GM19468 (cell line): ENCODE measurements around the gene LRCH3.

ENCODE experiments used
- ATAC-seq: cut with Tn5 transposase; IDR thresholded peaks from one replicate; pipeline ENCODE4 v1.9.1; 2021; ENCODE audit warnings: mild to moderate bottlenecking, moderate library complexity, moderate number of reproducible peaks; ENCODE audit not compliant: unreplicated experiment; ENCODE audit errors: extremely low read depth

LRCH3 gene

GRCh38 chr3:197830967-197831313 is 39.9 kb downstream of the LRCH3 start:
- no peak for ATAC-seq

- ATAC-seq, result no peak
Observed at GRCh38 chr3:197833930-197834715, 43.1 kb downstream of the LRCH3 start.

- ATAC-seq, result no peak
Observed at GRCh38 chr3:197835509-197835908, 44.5 kb downstream of the LRCH3 start.

GRCh38 chr3:197836244-197836643 is 45.2 kb downstream of the LRCH3 start:
- ATAC-seq, result no peak

GRCh38 chr3:197837282-197837681 is 46.2 kb downstream of the LRCH3 start:
- ATAC-seq, result no peak

GRCh38 chr3:197841789-197842188 is 50.7 kb downstream of the LRCH3 start:
- no peak for ATAC-seq

GRCh38 chr3:197846491-197846890 is 55.4 kb downstream of the LRCH3 start:
- no peak for ATAC-seq

GRCh38 chr3:197847866-197848401 is 56.9 kb downstream of the LRCH3 start:
- peak; percentile 74 for ATAC-seq

- ATAC-seq, result no peak
Observed at GRCh38 chr3:197854596-197855343, 63.7 kb downstream of the LRCH3 start.

- no peak for ATAC-seq
Observed at GRCh38 chr3:197855571-197855970, 64.5 kb downstream of the LRCH3 start.

GRCh38 chr3:197856199-197856816 is 65.3 kb downstream of the LRCH3 start:
- no peak for ATAC-seq

- no peak for ATAC-seq
Observed at GRCh38 chr3:197858133-197858532, 67.1 kb downstream of the LRCH3 start.

GRCh38 chr3:197858598-197858997 is 67.5 kb downstream of the LRCH3 start:
- ATAC-seq, result no peak

GRCh38 chr3:197866035-197866434 is 75.0 kb downstream of the LRCH3 start:
- ATAC-seq, result no peak

GRCh38 chr3:197873329-197873728 is 82.3 kb downstream of the LRCH3 start:
- ATAC-seq, result no peak

- ATAC-seq, result no peak
Observed at GRCh38 chr3:197874064-197874463, 83.0 kb downstream of the LRCH3 start.

GRCh38 chr3:197874653-197875052 is 83.6 kb downstream of the LRCH3 start:
- no peak for ATAC-seq

GRCh38 chr3:197877902-197878301 is 86.8 kb downstream of the LRCH3 start:
- no peak for ATAC-seq

- ATAC-seq, result no peak
Observed at GRCh38 chr3:197878427-197878826, 87.4 kb downstream of the LRCH3 start.

- ATAC-seq, result no peak
Observed at GRCh38 chr3:197880491-197881269, 89.6 kb downstream of the LRCH3 start.
